CD4-positive, alpha-beta memory T cell (primary cell): ENCODE data around the gene MAPKAPK3. TPM values are rescaled to one million over a fixed set of nuclear protein-coding genes. Genes with fewer than 3 reads are reported as not detected.
"Not testable (repeated sequence)": the region's sequence is repeated elsewhere in the genome, so short reads cannot be mapped to it uniquely, and the experiment has no call there.

ENCODE experiments used
- CTCF ChIA-PET: fragments of 350-600 bp; sonication (Branson Sonifier 250); formaldehyde crosslinking; loops from one replicate; lab custom pipeline; 2021; ENCODE audit warnings: inconsistent platforms; ENCODE audit not compliant: partially characterized antibody; lab: Charles Lee
- POLR2A ChIA-PET: fragments of 350-600 bp; sonication (Branson Sonifier 250); formaldehyde crosslinking; loops from one replicate; lab custom pipeline; 2021; ENCODE audit not compliant: partially characterized antibody; lab: Charles Lee
- DNase-seq, 5 donors: peaks; one replicate each; pipeline versions ENCODE4 v3.0.0 to v3.0.0-alpha.2; 2020 to 2022; ENCODE audit warnings: mixed read lengths in 1 of 5
- H3K27ac ChIP-seq: one replicate; pipeline ENCODE4 v1.7.0; 2013; ENCODE audit warnings: low read depth, low read length
- H3K27me3 ChIP-seq: 2 replicates; pipeline ENCODE4 v1.7.0; 2013; ENCODE audit warnings: mild to moderate bottlenecking, low read length, moderate library complexity; ENCODE audit not compliant: insufficient read depth
- H3K36me3 ChIP-seq: 2 replicates; pipeline ENCODE4 v1.7.0; 2013; ENCODE audit warnings: mild to moderate bottlenecking, low read length, moderate library complexity; ENCODE audit not compliant: insufficient read depth
- H3K4me1 ChIP-seq: 2 replicates; pipeline ENCODE4 v1.7.0; 2013; ENCODE audit warnings: mild to moderate bottlenecking, low read length, moderate library complexity; ENCODE audit not compliant: insufficient read depth
- H3K4me3 ChIP-seq, 2 donors: one replicate each; pipeline ENCODE4 v1.7.0; 2013; ENCODE audit warnings: low read length in 2 of 2, mild to moderate bottlenecking in 1 of 2
- H3K9me3 ChIP-seq, 2 donors: one replicate each; pipeline ENCODE4 v1.7.0; 2013; ENCODE audit warnings: low read length in 2 of 2, control low read depth in 1 of 2; ENCODE audit not compliant: control insufficient read depth in 1 of 2
- H3K27ac Mint-ChIP-seq, 7 donors: one replicate each; pipeline ENCODE4 v1.8.0; 2020 to 2021; ENCODE audit warnings: mixed read lengths in 7 of 7, mild to moderate bottlenecking in 6 of 7, inconsistent platforms in 3 of 7, moderate library complexity in 3 of 7
- H3K27me3 Mint-ChIP-seq, 2 donors: one replicate each; pipeline ENCODE4 v1.8.0; 2020 to 2021; ENCODE audit warnings: mixed read lengths in 2 of 2
- H3K36me3 Mint-ChIP-seq, 2 donors: one replicate each; pipeline ENCODE4 v1.8.0; 2020 to 2021; ENCODE audit warnings: mixed read lengths in 2 of 2, inconsistent platforms in 1 of 2, mild to moderate bottlenecking in 1 of 2
- H3K4me1 Mint-ChIP-seq, 4 donors: one replicate each; pipeline ENCODE4 v1.8.0; 2020 to 2021; ENCODE audit warnings: mixed read lengths in 4 of 4, mild to moderate bottlenecking in 1 of 4
- H3K4me3 Mint-ChIP-seq, 8 donors: one replicate each; pipeline ENCODE4 v1.8.0; 2020 to 2021; ENCODE audit warnings: mixed read lengths in 8 of 8, mild to moderate bottlenecking in 7 of 8, moderate library complexity in 6 of 8, inconsistent platforms in 3 of 8
- H3K9me3 Mint-ChIP-seq, 8 donors: one replicate each; pipeline ENCODE4 v1.8.0; 2020 to 2021; ENCODE audit warnings: mixed read lengths in 8 of 8, mild to moderate bottlenecking in 5 of 8, inconsistent platforms in 3 of 8, moderate library complexity in 1 of 8
- intact Hi-C: fragments of 100-400 bp; cut with micrococcal nuclease; formaldehyde crosslinking; loops from one replicate; pipeline ENCODE4 v1.15.1; 2023
- polyA plus RNA-seq, 2 donors: library from polyadenylated mRNA; unstranded; fragments of 300-500 nt; fragmentation: Illumina TruSeq; gene quantifications; one replicate each; pipeline ENCODE4 v1.2.3, GENCODE V29; 2021
- total RNA-seq, 2 experiments: library from RNA; stranded (reverse); gene quantifications; one replicate each; pipeline ENCODE4 v1.2.3, GENCODE V29; 2021

MAPKAPK3 gene
- total and polyA plus RNA-seq, 4 experiments from 2014 or later = 36.4 to 93.2 (median 55.6) TPM

- Histone ChIP-seq H3K4me1 (no peaks in the 10 kb centered on the region), H3K4me3 (no peak overlapping the region), H3K27ac (no peak overlapping the region), H3K27me3 (no peaks in the 10 kb centered on the region), H3K9me3 (no peaks in the 10 kb centered on the region), H3K36me3 (no peaks in the 10 kb centered on the region)
- ChIA-PET CTCF (interaction anchor here (12.1 kb wide), 1 partner anchor 38 kb away, joined by 375 read pairs; the partner anchor contains the start of genes CISH and MAPKAPK3), POLR2A (interaction anchor here (1.7 kb wide), 1 partner anchor 39 kb away, joined by 4 read pairs; no protein-coding TSS in a partner anchor)
- Mint-ChIP-seq H3K27me3 (no peaks in the 10 kb centered on the region), H3K36me3 (no peaks in the 10 kb centered on the region), H3K4me1 (peaks cover 0 to 5% (median under 1%) of the 10 kb centered on the region in 4 donors), H3K9me3 (no peaks in the 10 kb centered on the region), H3K27ac (no peak overlapping the region), H3K4me3 (no peak overlapping the region)
- intact Hi-C loops = no loop called here
- DNase-seq = no peak
Measured at GRCh38 chr3:50658831-50659230, 41.9 kb downstream of the MAPKAPK3 start.

GRCh38 chr3:50660386-50660785 lies 43.4 kb downstream of the MAPKAPK3 start:
- Histone ChIP-seq H3K4me1 (no peaks in the 10 kb centered on the region), H3K36me3 (no peaks in the 10 kb centered on the region), H3K27me3 (no peaks in the 10 kb centered on the region), H3K27ac (no peak overlapping the region), H3K9me3 (no peaks in the 10 kb centered on the region), H3K4me3 (no peak overlapping the region)
- no peak for DNase-seq
- Mint-ChIP-seq H3K4me3 (no peak overlapping the region), H3K27ac (no peak overlapping the region), H3K4me1 (peaks cover 0 to 6% (median 4%) of the 10 kb centered on the region in 4 donors), H3K36me3 (no peaks in the 10 kb centered on the region), H3K9me3 (no peaks in the 10 kb centered on the region), H3K27me3 (no peaks in the 10 kb centered on the region)
- ChIA-PET CTCF (no interaction called here), POLR2A (no interaction called here)
- intact Hi-C loops = no loop called here

- intact Hi-C loops = no loop called here
- DNase-seq = no peak
- no peak overlapping the region for H3K27ac Mint-ChIP-seq
- H3K36me3 ChIP-seq = no peaks in the 10 kb centered on the region
- ChIA-PET CTCF (no interaction called here), POLR2A (no interaction called here)
- no peaks in the 10 kb centered on the region for H3K4me1 ChIP-seq
- H3K36me3 Mint-ChIP-seq = no peaks in the 10 kb centered on the region
- no peak overlapping the region for H3K4me3 Mint-ChIP-seq
- H3K27ac ChIP-seq = no peak overlapping the region
- no peaks in the 10 kb centered on the region for H3K9me3 ChIP-seq
- H3K27me3 Mint-ChIP-seq = no peaks in the 10 kb centered on the region
- peaks cover 0 to 10% (median 7%) of the 10 kb centered on the region in 4 donors for H3K4me1 Mint-ChIP-seq
- H3K9me3 Mint-ChIP-seq = no peaks in the 10 kb centered on the region
- no peak overlapping the region for H3K4me3 ChIP-seq
- H3K27me3 ChIP-seq = no peaks in the 10 kb centered on the region
Measured at GRCh38 chr3:50661321-50661837, 44.4 kb downstream of the MAPKAPK3 start.

GRCh38 chr3:50662408-50662807 lies 45.5 kb downstream of the MAPKAPK3 start:
- no peaks in the 10 kb centered on the region for H3K27me3 Mint-ChIP-seq
- no peak overlapping the region for H3K4me3 Mint-ChIP-seq
- Histone ChIP-seq H3K4me1 (no peaks in the 10 kb centered on the region), H3K36me3 (no peaks in the 10 kb centered on the region), H3K27me3 (no peaks in the 10 kb centered on the region), H3K4me3 (no peak overlapping the region), H3K9me3 (no peaks in the 10 kb centered on the region), H3K27ac (no peak overlapping the region)
- H3K27ac Mint-ChIP-seq = no peak overlapping the region
- H3K36me3 Mint-ChIP-seq = no peaks in the 10 kb centered on the region
- intact Hi-C loops = no loop called here
- POLR2A ChIA-PET = interaction anchor here (1.1 kb wide), 1 partner anchor 13 kb away, joined by 3 read pairs; the partner anchor contains the start of gene DOCK3
- peaks cover 0 to 9% (median 6%) of the 10 kb centered on the region in 4 donors for H3K4me1 Mint-ChIP-seq
- CTCF ChIA-PET = interaction anchor here (1.2 kb wide), 1 partner anchor 9 kb away, joined by 7 read pairs; no protein-coding TSS in a partner anchor
- H3K9me3 Mint-ChIP-seq = no peaks in the 10 kb centered on the region
- DNase-seq = no peak

GRCh38 chr3:50665081-50665840 lies 48.3 kb downstream of the MAPKAPK3 start:
- no peaks in the 10 kb centered on the region for H3K9me3 ChIP-seq
- no peak for DNase-seq
- no peak overlapping the region for H3K27ac ChIP-seq
- Mint-ChIP-seq H3K9me3 (no peaks in the 10 kb centered on the region), H3K36me3 (no peaks in the 10 kb centered on the region), H3K27ac (peak overlapping the region in 3 of 7 donors; percentile 19 to 64 (median 62)), H3K27me3 (peaks cover 0 to 2% of the 10 kb centered on the region in 2 donors), H3K4me1 (peaks cover 0 to 9% (median 6%) of the 10 kb centered on the region in 4 donors), H3K4me3 (peak overlapping the region in 1 of 8 donors; percentile 1)
- intact Hi-C loops = no loop called here
- H3K4me1 ChIP-seq = no peaks in the 10 kb centered on the region
- POLR2A ChIA-PET = no interaction called here
- no peaks in the 10 kb centered on the region for H3K36me3 ChIP-seq
- H3K27me3 ChIP-seq = no peaks in the 10 kb centered on the region
- no peak overlapping the region for H3K4me3 ChIP-seq
- CTCF ChIA-PET = no interaction called here

- H3K27ac ChIP-seq, CTCF ChIA-PET, H3K27me3 ChIP-seq, intact Hi-C loops, H3K36me3 Mint-ChIP-seq, H3K36me3 ChIP-seq, H3K4me1 Mint-ChIP-seq, H3K4me3 ChIP-seq, DNase-seq, H3K4me3 Mint-ChIP-seq, H3K4me1 ChIP-seq, H3K9me3 ChIP-seq, POLR2A ChIA-PET, H3K9me3 Mint-ChIP-seq, H3K27me3 Mint-ChIP-seq: not testable (repeated sequence)
- H3K27ac Mint-ChIP-seq = peak overlapping the region in 1 of 7 donors; percentile 19
Measured at GRCh38 chr3:50665841-50666115, 48.8 kb downstream of the MAPKAPK3 start.

- intact Hi-C loops = no loop called here
- Mint-ChIP-seq H3K4me3 (no peak overlapping the region), H3K36me3 (no peaks in the 10 kb centered on the region), H3K27ac (no peak overlapping the region), H3K27me3 (peaks cover 0 to 2% of the 10 kb centered on the region in 2 donors), H3K4me1 (peaks cover 0 to 9% (median 6%) of the 10 kb centered on the region in 4 donors), H3K9me3 (no peaks in the 10 kb centered on the region)
- no peak for DNase-seq
- Histone ChIP-seq H3K27ac (no peak overlapping the region), H3K36me3 (no peaks in the 10 kb centered on the region), H3K9me3 (no peaks in the 10 kb centered on the region), H3K4me1 (no peaks in the 10 kb centered on the region), H3K27me3 (no peaks in the 10 kb centered on the region), H3K4me3 (no peak overlapping the region)
- POLR2A ChIA-PET = no interaction called here
- CTCF ChIA-PET = no interaction called here
Measured at GRCh38 chr3:50666837-50667236, 49.9 kb downstream of the MAPKAPK3 start.
